Measurements from ENCODE around the gene KLHL20.
"Not testable (repeated sequence)": the region's sequence is repeated elsewhere in the genome, so short reads cannot be mapped to it uniquely, and the experiment has no call there.

The KLHL20 gene

GRCh38 chr1:173733912-173734311 is 19.1 kb downstream of the KLHL20 start:
- H3K4me3 ChIP-seq (ENCODE audit: low read depth, low read length) = no peak overlapping the region
- TF ChIP-seq, protein P1, sequence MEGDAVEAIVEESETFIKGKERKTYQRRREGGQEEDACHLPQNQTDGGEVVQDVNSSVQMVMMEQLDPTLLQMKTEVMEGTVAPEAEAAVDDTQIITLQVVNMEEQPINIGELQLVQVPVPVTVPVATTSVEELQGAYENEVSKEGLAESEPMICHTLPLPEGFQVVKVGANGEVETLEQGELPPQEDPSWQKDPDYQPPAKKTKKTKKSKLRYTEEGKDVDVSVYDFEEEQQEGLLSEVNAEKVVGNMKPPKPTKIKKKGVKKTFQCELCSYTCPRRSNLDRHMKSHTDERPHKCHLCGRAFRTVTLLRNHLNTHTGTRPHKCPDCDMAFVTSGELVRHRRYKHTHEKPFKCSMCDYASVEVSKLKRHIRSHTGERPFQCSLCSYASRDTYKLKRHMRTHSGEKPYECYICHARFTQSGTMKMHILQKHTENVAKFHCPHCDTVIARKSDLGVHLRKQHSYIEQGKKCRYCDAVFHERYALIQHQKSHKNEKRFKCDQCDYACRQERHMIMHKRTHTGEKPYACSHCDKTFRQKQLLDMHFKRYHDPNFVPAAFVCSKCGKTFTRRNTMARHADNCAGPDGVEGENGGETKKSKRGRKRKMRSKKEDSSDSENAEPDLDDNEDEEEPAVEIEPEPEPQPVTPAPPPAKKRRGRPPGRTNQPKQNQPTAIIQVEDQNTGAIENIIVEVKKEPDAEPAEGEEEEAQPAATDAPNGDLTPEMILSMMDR (IDR thresholded peaks at IDR 0.05; ENCODE audit: borderline replicate concordance, insufficient read depth, low read depth, low read length) = no peak

DNA sequence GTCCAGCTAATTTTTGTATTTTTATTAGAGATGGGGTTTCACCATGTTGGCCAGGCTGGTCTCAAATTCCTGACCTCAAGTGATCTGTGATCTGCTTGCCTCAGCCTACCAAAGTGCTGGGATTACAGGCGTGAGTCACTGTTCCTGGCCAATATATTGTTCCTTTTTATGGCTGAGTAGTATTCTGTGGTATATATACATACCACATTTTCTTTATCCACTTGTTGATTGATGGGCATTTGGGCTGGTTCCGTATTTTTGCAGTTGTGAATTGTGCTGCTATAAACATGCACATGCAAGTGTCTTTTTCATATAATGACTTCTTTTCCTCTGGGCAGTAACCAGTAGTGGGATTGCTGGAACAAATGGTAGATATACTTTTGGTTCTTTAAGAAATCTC is 21.3 kb downstream of the KLHL20 start:
- H3K4me3 ChIP-seq (ENCODE audit: low read depth, low read length) = not testable (repeated sequence)

- no peak overlapping the region for H3K4me3 ChIP-seq (ENCODE audit: low read depth, low read length)
- TF ChIP-seq, protein P1 (IDR thresholded peaks at IDR 0.05; ENCODE audit: borderline replicate concordance, insufficient read depth, low read depth, low read length) = no peak
Observed at GRCh38 chr1:173742203-173742886, 27.6 kb downstream of the KLHL20 start.

GRCh38 chr1:173744651-173745050 is 29.9 kb downstream of the KLHL20 start:
- no peak overlapping the region for H3K4me3 ChIP-seq (ENCODE audit: low read depth, low read length)
- TF ChIP-seq, protein P1 (IDR thresholded peaks at IDR 0.05; ENCODE audit: borderline replicate concordance, insufficient read depth, low read depth, low read length) = no peak

GRCh38 chr1:173749137-173749536 is 34.4 kb downstream of the KLHL20 start:
- TF ChIP-seq, protein P1 (IDR thresholded peaks at IDR 0.05; ENCODE audit: borderline replicate concordance, insufficient read depth, low read depth, low read length) = no peak
- no peak overlapping the region for H3K4me3 ChIP-seq (ENCODE audit: low read depth, low read length)

DNA sequence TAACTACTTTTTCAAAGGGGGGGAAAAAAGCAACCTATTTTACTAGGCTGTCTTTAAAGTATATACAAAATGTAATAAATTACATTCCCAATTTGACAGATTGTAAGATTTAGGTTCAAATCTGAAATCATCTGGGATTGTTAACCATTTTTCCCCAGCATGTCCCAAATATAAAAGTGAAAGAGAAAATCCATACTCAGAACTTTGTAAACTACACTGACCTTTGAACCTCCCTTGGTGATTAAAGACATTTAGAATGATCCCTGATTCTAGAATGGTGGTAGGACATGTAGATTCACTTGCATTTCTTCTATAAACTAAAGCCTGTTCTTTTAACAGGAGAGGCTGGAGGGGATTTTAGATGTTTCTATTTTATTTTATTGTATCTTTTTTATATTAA is 39.0 kb downstream of the KLHL20 start:
- no peak overlapping the region for H3K4me3 ChIP-seq (ENCODE audit: low read depth, low read length)
- TF ChIP-seq, protein P1 (IDR thresholded peaks at IDR 0.05; ENCODE audit: borderline replicate concordance, insufficient read depth, low read depth, low read length) = no peak

GRCh38 chr1:173757666-173758065 is 42.9 kb downstream of the KLHL20 start:
- TF ChIP-seq, protein P1 (IDR thresholded peaks at IDR 0.05; ENCODE audit: borderline replicate concordance, insufficient read depth, low read depth, low read length) = no peak
- no peak overlapping the region for H3K4me3 ChIP-seq (ENCODE audit: low read depth, low read length)
